ENCODE data around the gene NAT16.

NAT16 gene

DNA sequence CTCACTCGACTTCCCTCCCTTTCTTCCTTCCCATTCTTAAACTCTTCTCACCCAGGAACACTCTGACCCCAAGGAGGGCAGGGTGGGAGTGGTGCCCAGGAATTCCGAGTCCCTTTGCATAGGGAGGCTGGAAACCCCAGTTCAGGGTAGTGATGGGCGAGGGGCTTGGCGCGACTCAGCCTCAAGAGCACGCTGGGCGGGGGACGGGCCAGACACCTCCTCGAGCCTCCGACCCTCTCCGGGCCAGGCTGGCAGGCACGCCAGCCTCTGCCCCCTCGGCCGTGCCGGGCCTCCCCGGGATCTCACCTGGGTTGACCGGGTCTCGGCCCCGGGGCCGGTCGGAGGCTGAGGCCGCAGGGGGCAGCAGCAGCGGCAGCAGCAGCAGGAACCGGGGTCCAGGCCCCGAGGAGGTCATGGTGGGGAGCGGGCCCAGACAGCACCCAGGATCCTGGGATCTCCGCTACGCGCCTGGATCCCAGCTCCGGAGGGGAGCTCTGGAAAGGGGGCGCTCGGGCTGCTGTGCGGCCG lies 36.8 kb upstream of the NAT16 start:
- peak overlapping the region; percentile 76 for H3K27ac ChIP-seq
- peak overlapping the region; percentile 79 for H3K4me2 ChIP-seq
- H3K27me3 ChIP-seq (ENCODE audit: insufficient read depth, low read depth) = no peaks in the 10 kb centered on the region
- peak overlapping the region; percentile 72 for H3K9ac ChIP-seq
- no peaks in the 10 kb centered on the region for H4K20me1 ChIP-seq (ENCODE audit: insufficient read depth)
- H3K4me1 ChIP-seq (ENCODE audit: low read depth, poor library complexity, severe bottlenecking) = peaks cover 15% of the 10 kb centered on the region
- peaks cover 9% of the 10 kb centered on the region; the same call in 1 of the 2 replicates for H3K79me2 ChIP-seq (ENCODE audit: insufficient read depth, low read depth)
- TF ChIP-seq, protein P1, sequence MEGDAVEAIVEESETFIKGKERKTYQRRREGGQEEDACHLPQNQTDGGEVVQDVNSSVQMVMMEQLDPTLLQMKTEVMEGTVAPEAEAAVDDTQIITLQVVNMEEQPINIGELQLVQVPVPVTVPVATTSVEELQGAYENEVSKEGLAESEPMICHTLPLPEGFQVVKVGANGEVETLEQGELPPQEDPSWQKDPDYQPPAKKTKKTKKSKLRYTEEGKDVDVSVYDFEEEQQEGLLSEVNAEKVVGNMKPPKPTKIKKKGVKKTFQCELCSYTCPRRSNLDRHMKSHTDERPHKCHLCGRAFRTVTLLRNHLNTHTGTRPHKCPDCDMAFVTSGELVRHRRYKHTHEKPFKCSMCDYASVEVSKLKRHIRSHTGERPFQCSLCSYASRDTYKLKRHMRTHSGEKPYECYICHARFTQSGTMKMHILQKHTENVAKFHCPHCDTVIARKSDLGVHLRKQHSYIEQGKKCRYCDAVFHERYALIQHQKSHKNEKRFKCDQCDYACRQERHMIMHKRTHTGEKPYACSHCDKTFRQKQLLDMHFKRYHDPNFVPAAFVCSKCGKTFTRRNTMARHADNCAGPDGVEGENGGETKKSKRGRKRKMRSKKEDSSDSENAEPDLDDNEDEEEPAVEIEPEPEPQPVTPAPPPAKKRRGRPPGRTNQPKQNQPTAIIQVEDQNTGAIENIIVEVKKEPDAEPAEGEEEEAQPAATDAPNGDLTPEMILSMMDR (conservative IDR thresholded peaks at IDR 0.05; ENCODE audit: low read depth, low read length) = 0 out of 2 replicates have a peak, but pooled peaks have one; percentile 17
- H3K4me3 ChIP-seq (IDR thresholded peaks at IDR 0.05; ENCODE audit: insufficient read depth, low read depth, low read length) = peak overlapping the region; percentile 62
- H3K36me3 ChIP-seq (ENCODE audit: insufficient read depth) = no peaks in the 10 kb centered on the region
- H2AFZ ChIP-seq (ENCODE audit: low read depth) = peak overlapping the region; percentile 87

GRCh38 chr7:101216001-101216859 lies 36.1 kb upstream of the NAT16 start:
- Histone ChIP-seq H3K79me2 (ENCODE audit: insufficient read depth, low read depth) (peaks cover 9% of the 10 kb centered on the region; the same call in 1 of the 2 replicates), H3K27ac (0 out of 2 replicates have a peak overlapping the region, but pooled peaks have one; percentile 76), H3K4me2 (peak overlapping the region; percentile 79), H3K4me1 (ENCODE audit: low read depth, poor library complexity, severe bottlenecking) (peaks cover 15% of the 10 kb centered on the region), H2AFZ (ENCODE audit: low read depth) (peak overlapping the region; percentile 87), H3K36me3 (ENCODE audit: insufficient read depth) (no peaks in the 10 kb centered on the region), H3K4me3 (IDR thresholded peaks at IDR 0.05; ENCODE audit: insufficient read depth, low read depth, low read length) (peak overlapping the region; percentile 62), H4K20me1 (ENCODE audit: insufficient read depth) (no peaks in the 10 kb centered on the region), H3K27me3 (ENCODE audit: insufficient read depth, low read depth) (no peaks in the 10 kb centered on the region), H3K9ac (peak overlapping the region; percentile 72; the same call in 1 of the 2 replicates)
- TF ChIP-seq, protein P1 (conservative IDR thresholded peaks at IDR 0.05; ENCODE audit: low read depth, low read length) = no peak

DNA sequence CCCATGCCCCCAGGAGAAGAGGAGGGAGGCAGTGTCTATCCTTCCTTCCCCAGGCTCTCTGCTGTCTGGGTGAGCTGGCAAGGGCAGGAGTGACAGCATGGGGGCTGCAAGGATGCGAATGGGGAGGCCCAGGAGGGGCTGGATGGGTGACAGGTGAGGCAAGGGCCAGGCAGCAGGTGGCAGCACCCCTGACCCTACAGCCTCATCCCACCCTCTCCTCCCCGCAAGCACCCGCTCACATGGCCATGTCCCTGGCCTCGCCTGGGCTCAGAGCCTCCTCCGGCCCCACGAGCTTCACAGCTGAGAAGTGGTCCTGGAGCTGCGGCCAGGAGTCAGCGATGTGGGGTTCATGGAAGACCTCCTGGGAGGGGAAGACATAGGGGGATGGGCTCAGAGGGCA lies 31.9 kb upstream of the NAT16 start:
- no peak overlapping the region for H2AFZ ChIP-seq (ENCODE audit: low read depth)
- no peaks in the 10 kb centered on the region for H3K36me3 ChIP-seq (ENCODE audit: insufficient read depth)
- TF ChIP-seq, protein P1 (conservative IDR thresholded peaks at IDR 0.05; ENCODE audit: low read depth, low read length) = no peak
- peaks cover 15% of the 10 kb centered on the region for H3K4me1 ChIP-seq (ENCODE audit: low read depth, poor library complexity, severe bottlenecking)
- H3K27ac ChIP-seq = no peak overlapping the region
- H3K9ac ChIP-seq = no peak overlapping the region
- H3K4me2 ChIP-seq = no peak overlapping the region
- no peak overlapping the region for H3K4me3 ChIP-seq (IDR thresholded peaks at IDR 0.05; ENCODE audit: insufficient read depth, low read depth, low read length)
- H4K20me1 ChIP-seq (ENCODE audit: insufficient read depth) = no peaks in the 10 kb centered on the region
- H3K27me3 ChIP-seq (ENCODE audit: insufficient read depth, low read depth) = no peaks in the 10 kb centered on the region
- H3K79me2 ChIP-seq (ENCODE audit: insufficient read depth, low read depth) = no peaks in the 10 kb centered on the region; the same call in 1 of the 2 replicates

DNA sequence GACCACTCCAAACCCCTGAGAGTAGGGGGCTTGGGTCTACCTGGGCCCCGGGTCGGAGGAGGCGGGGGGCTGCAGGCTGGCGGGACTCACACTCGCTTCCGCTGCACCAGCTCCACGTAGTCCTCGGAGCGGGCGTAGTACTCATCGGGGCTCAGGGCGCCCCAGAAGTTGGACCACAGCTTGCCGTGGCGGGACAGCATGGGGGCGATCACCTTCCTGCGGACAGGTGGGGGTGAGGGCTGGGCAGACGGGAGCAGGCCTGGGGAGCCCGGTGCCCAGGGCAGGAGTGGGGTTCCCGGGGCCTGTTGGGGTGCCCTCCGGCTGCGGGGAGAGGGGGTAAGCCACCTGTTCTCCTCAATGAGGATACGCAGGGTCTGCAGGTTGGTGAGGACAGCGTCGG lies 31.4 kb upstream of the NAT16 start:
- no peaks in the 10 kb centered on the region for H3K27me3 ChIP-seq (ENCODE audit: insufficient read depth, low read depth)
- H3K4me3 ChIP-seq (IDR thresholded peaks at IDR 0.05; ENCODE audit: insufficient read depth, low read depth, low read length) = no peak overlapping the region
- TF ChIP-seq, protein P1 (conservative IDR thresholded peaks at IDR 0.05; ENCODE audit: low read depth, low read length) = no peak
- peaks cover 15% of the 10 kb centered on the region for H3K4me1 ChIP-seq (ENCODE audit: low read depth, poor library complexity, severe bottlenecking)
- no peak overlapping the region for H3K4me2 ChIP-seq
- H3K9ac ChIP-seq = no peak overlapping the region
- no peaks in the 10 kb centered on the region for H4K20me1 ChIP-seq (ENCODE audit: insufficient read depth)
- no peaks in the 10 kb centered on the region; the same call in 1 of the 2 replicates for H3K79me2 ChIP-seq (ENCODE audit: insufficient read depth, low read depth)
- no peak overlapping the region for H2AFZ ChIP-seq (ENCODE audit: low read depth)
- H3K27ac ChIP-seq = no peak overlapping the region
- no peaks in the 10 kb centered on the region for H3K36me3 ChIP-seq (ENCODE audit: insufficient read depth)
